GM21381 (cell line): ENCODE data around the gene CRY1.

Source experiments
- ATAC-seq: cut with Tn5 transposase; IDR thresholded peaks from one replicate; pipeline ENCODE4 v1.9.1; 2021; ENCODE audit warnings: mild to moderate bottlenecking, moderate library complexity; ENCODE audit not compliant: unreplicated experiment

The CRY1 gene

DNA sequence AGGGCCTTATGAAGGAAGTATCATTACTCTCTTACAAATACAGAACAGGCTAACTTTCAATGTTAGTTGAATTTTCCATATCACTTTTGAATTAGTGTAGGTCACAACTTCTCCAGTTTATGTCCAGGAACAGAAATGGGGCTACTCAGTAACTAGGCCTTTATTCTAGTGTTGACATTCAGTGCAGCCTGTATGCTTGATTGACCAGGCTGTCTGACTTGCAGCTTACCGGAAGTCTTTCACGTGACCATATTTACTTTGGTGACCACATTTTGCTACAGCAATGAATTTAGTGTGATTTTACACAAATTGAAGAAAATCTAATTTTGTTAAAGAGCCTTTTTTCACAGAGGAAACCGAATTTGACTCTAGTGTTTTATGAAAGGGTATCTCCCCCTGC, 118.8 kb downstream of the CRY1 start:
- ATAC-seq = peak; percentile 90

DNA sequence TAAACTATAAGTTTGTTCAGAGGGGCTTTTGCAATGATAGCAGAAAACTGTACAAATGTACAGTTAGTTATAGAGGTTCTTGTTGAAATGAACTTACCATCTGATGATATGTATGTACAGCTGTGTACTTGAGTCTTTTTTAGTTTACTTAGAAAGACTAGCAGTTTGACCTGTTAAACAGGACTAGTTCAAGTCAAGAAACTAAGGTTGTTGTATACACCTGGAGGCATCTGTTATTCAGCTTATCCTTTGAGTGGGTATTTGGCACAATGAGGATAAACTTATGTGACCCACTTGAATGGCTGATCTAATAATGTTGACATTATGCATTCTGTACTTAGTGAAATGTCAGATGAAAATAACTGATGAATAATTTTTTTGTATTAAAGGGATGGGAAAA, 119.8 kb downstream of the CRY1 start:
- ATAC-seq = no peak

DNA sequence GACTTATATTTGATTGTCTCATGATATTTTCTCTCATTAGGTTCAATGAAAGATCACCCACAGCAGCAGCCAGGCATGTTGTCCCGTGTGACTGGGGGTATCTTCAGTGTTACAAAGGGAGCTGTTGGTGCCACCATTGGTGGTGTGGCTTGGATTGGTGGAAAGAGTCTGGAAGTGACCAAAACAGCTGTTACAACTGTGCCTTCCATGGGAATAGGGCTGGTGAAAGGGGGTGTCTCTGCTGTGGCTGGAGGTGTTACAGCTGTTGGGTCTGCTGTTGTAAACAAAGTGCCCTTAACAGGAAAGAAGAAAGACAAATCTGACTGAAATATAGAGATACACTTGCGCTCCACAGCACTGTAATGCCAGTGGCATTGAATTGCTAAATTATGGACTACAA, 122.3 kb downstream of the CRY1 start:
- no peak for ATAC-seq

DNA sequence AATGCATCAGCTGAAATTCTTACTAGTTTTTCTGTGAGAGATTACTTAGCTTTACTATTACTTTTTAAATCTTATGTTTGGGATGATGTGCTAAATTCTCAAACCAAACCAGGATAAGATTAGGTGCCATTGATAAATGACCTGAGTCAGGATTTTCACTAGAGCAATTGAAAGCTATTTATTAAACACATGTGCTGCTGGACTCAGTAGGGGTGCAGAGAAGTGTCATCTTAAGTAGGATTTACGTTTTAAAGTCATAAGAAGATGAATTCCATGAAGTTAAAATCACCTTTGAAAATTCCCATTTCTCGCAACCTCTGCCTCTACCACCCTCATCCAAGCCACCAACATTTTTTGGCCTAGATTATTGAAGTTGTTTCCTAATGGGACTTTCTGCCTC, 128.8 kb downstream of the CRY1 start:
- no peak for ATAC-seq

DNA sequence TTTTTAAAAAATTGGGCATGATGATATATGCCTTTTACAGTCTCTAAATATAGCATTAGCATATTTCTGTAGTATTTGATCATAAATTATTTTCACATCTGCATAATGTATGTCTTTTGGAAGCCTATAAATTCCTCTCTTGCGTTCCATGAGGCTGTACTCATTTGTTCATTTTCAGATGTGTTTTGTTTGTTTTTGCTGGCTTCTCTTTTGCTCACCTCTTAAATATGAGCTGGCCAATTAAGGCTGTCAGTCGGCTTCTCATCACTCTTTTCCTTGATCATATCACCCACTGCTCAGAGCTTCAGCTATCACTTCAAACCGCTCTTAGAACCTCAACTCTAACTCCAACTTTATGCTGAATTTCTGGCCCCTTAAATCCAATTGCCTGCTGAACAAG, 131.1 kb downstream of the CRY1 start:
- no peak for ATAC-seq

DNA sequence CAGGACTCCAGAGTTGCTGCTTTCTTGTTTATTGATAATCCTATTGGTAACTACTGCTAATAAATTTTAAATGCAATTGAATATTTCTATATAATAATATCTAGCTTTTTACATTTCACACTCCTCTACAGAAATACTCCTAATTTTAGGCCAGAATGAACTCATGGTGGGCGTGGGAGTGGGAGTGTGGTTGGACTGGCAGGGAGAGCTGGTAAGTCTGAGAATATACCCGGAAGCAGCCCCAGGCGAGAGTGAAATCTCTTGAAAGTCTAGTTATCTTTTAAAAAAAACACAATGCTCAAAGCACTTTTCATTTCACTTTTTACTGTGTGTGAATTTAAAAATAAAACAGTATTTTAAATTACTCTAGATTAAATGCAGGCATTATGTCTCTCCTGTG, 132.9 kb downstream of the CRY1 start:
- ATAC-seq = no peak

DNA sequence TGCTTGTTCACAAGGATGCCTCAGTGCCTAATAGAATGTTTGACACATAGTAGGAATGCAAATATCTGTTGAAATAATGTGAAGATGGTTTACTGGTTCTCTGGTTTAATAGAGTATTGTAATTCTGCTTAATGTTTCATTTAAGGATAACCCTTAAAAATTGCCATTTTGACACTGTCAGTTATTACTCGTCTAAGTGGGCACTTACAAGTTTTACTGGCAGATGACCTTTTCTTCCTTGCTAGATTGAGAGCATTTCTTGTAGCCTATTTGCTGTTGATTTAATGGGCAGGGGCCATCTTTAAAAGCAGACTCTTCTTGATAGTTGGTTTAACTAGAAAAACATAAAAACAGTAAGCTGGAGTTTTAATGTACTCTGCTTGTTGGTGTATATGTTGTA, 135.8 kb downstream of the CRY1 start:
- no peak for ATAC-seq

DNA sequence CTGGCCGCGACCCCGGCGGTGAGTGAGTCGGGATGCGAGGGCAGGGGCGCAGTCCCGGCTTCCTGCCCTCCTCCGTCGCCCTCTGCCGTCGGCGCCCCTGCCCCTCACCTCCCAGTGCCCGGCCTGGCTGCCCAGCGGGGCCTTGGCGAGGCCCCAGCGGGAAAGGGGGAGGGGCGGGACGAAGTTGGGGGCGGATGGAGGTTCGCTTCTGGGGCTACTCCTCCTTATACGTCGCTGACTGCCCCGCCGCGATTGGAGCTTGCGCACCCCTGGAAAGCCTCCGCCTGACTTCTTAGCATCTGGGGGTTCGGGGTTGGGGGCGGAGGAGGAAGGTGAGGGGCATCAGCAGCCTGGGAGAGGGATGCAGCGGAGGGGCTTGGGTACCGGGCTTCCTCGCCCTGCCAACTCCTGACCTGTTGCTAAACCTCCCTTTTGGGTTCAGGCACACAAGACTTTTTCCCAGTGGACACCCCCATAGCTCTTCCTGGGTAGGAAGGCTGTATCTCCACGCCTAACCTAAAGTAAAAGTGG, 137.2 kb downstream of the CRY1 start:
- peak; percentile 31 for ATAC-seq

DNA sequence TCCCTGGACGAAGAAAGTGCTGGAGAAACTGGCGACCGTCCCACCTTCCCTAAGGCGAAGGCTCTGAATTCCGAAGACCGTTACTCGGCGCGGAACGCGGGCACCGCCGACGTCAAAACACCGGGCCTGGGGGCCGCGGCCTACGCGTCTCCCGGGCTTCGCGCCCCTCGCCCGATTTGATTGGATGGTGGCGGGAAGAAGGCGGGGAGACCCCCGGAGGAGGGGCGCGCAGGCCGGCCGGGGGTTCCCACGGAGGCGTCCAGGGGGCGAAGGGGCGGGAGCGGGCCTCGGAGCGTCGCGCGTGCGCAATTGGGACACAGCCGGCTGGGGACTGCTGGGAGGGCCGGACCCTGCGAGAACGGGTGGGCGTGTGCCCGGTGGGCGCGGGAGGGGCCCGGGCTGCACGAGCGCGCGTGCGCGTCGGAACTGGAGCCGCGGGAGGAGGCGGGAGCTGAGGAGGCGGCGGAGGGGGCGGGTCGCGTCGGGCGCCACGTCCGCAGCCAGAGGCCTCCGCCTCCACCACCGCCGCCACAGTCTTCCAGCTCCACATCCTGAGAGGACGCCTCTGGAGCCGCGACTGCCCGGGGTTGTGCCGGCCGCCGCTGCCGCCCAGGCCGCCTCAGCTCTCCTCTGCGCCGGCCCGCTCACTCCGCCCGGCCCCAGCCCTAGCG, 137.8 kb downstream of the CRY1 start, which contains the start of gene TMEM263:
TMEM263 (plus strand) TSS at position 531 of the 671 bp plus-strand sequence. CDS start 11,210 bp downstream, outside the sequence.
- ATAC-seq = peak; percentile 83

DNA sequence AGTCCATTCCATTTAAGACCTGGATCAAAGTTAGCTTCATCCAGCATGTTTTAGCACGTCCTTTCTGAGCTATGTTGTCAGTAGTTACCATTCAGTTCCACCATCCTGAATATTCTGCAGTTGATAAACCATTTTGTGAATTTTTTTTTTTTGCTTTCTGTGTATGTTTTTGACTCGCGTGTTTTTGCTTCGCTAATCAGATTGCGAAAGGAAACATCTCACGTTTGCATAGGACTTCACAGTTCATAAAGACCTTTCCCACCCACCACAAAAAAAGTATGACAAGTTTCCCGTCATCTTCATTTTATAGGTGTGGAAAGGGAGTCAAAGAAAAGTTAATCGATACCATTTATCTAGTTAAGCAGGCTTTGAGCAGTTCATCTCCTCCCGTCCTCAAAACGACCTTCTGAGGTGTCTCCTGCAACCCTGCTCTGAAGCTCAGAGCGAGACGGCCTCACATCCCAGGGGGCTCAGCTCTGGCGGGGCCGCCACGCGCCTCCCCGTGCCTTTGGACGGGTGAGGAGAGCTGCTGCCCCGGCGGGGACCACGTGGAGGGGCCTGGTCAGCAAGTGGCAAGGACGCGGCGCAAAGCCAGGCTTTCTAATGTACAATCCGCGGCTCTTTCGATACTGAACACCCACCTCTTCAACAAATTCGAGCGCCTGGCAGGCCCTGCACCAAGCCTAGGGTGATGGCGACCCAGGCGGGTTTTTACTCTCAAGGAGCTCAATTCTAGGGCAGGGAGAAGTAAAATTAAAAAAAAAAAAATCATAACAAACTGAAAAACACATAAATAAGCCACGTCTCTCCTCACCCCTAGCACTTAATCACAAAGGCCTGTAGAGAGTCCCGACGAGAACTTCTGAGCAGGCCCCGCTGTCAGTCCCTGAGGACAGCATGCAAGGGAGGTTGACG, 138.6 kb downstream of the CRY1 start:
- ATAC-seq = no peak

DNA sequence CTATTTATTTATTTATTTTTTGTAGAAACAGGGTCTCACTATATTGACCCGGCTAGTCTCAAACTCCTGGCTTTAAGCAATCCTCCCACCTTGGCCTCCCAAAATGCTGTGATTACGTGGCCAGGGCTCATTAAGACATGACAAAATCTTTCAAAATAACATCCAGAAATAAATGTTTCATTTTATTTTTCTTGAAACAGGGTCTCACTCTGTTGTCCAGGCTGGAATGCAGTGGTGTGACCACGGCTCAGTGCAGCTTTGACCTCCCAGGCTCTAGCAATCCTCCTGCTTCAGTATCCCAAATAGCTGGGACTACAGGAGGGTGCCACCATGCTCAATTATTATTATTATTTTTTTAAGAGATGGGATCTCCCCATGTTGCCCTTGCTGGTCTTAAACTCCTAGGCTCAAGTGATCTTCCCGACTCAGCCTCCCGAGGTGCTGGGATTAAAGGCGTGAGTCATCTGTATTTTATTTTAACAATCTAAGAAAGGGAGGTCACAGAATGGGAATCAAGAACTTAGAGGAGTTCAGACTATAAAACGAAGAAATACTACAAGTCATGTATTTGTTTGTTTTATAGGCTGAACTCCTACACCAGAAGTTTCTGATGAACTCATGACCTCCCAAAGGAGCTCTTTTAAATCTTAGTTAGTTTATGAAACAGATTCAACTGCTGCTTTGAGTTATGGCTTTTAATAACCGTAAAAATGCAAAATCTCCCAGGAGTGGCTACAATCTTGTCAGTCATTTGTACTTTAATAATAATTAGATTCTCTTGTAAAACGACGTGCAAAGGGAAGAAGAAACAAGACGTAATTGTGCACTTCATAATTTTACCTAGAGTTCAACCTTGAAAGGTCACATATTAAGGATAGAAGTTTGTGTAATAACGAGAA, 139.7 kb downstream of the CRY1 start:
- no peak for ATAC-seq

DNA sequence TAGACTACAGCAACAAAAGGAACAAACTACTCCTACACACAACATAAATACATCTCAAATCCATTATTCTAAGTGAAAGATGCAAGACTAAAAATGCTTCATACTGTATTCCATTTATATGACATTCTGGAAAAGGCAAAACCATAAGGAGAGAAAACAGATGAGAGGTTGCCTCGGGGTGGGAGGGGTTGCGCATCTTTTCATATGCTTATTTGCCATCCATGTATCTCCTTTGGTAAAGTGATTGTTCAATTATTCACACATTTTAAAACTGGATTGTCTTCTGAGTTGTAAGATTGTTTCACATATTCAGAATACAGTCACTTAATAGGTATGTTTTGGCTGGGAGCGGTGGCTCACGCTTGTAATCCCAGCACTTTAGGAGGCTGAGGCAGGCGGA, 142.8 kb downstream of the CRY1 start:
- ATAC-seq = no peak

DNA sequence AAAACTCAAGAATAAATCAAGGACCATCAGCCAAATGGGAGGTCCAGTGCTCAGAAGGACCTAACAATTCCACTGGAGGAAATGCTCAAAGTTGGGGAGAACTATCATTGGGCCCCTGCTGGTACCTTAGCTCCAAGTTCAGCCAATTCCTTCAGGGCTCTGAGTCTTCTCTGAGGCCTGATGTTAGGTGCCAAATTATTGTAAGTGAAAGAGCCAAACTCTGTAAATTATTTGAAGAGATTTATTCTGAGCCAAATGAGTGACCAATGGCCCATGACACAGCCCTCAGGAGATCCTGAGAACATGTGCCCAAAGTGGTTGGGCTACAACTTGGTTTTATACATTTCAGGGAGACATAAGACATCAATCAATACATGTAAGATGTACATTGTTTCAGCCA, 145.9 kb downstream of the CRY1 start:
- no peak for ATAC-seq

DNA sequence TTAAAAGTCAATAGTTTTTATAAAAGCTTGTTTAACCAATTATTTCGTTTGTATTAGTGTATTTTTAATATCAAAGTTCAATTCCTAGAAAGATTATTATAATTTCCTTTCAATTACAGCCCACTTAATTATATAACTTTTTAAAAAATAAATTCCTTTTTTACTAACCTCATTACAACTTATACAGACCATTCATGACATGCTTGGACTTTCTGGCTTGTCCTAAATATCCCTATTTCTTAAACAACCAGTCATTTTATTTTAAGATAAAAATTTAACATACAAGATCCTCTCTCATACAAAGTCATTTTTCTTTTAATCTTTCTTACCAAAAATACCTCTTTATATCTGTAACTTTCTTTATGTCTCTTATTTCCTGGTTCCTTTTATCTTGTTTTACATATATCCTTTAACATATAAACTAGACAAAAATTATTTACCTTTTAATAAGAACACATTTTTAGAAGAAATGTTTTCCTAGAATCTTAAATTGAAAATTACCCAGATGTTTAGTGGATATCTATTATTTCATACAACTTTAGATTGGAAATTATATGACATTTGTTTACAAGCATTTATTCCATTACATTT, 148.0 kb downstream of the CRY1 start:
- ATAC-seq = no peak

DNA sequence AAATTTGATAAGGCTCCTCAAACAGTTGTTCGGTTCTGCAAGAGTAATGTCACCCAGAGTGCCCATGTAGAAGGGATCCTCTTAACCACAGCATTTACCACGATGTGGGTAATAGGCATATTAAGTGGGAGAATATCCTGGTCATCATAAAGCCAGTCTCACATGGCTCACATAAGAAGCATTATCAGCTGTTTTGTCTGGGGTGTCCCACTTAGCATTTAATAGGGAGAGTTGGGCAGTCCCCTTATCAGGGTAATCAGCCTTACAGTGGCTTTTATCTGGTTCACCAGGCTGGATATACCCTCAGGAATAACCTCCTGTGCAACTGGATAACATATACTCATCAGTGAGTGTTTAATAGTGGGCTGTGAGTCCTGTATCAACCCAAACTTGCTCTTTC, 150.6 kb downstream of the CRY1 start:
- no peak for ATAC-seq

DNA sequence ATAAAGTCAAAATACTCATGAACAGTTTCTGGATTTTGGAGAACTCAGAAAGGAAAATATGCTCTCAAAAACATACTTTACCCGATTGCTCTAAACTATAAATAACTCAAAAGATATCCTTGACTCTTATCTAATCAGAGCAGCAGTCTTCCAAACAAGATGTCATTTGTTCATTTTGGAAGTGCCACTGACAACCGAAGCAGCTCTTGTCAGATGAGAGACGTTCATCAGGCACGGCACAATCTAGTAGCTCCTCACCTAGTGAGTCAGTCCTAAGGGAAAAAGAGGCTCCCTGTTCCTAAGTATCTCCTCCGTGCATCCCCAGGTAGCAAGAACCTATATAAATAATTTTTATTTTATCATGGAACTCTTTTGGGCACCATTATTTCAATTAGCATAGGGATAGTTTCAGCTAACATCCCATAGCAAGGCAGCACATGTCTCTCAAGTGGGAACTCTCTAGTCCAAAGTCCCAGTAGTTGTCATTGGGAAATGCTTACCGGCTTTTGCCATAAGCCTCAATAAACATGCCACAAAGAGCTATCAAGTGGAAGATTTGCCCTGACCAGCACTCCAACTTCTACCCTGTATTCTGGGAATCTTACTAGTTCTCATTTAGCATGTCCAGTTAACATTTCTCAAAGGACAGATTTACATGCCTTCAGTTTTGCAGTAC, 151.7 kb downstream of the CRY1 start:
- ATAC-seq = no peak
